Naive thymus-derived CD8-positive, alpha-beta T cell (primary cell): ENCODE results near the gene ACTL8. TPM values are rescaled to one million over a fixed set of nuclear protein-coding genes. Genes with fewer than 3 reads are reported as not detected.

Experiments used
- ATAC-seq, 2 donors: fragments of 150-1000 bp; cut with Tn5 transposase in 1 of 2; sonication (Bioruptor Pico), chemical (Tn5 transposase) in 1 of 2; 1 replicate in 1 of 2; 2 replicates in 1 of 2; pipeline ENCODE4 v1.10.0; 2021; ENCODE audit warnings: mild to moderate bottlenecking in 2 of 2, moderate library complexity in 2 of 2
- POLR2A ChIA-PET: fragments of 350-600 bp; sonication (Branson Sonifier 250); formaldehyde crosslinking; loops from one replicate; lab custom pipeline; 2021; ENCODE audit warnings: antibody characterized with exemption; lab: Charles Lee
- DNase-seq, 10 donors: peaks; one replicate each; pipeline versions ENCODE4 v3.0.0 to v3.0.0-alpha.2; 2020 to 2022
- H3K27ac Mint-ChIP-seq, 10 donors: one replicate each; pipeline ENCODE4 v1.8.0; 2020 to 2022; ENCODE audit warnings: mild to moderate bottlenecking in 10 of 10, mixed read lengths in 10 of 10, moderate library complexity in 4 of 10, inconsistent platforms in 1 of 10
- H3K27me3 Mint-ChIP-seq, 5 donors: one replicate each; pipeline ENCODE4 v1.8.0; 2021 to 2022; ENCODE audit warnings: mixed read lengths in 5 of 5
- H3K36me3 Mint-ChIP-seq, 3 donors: one replicate each; pipeline ENCODE4 v1.8.0; 2020 to 2022; ENCODE audit warnings: mixed read lengths in 3 of 3, mild to moderate bottlenecking in 2 of 3, inconsistent platforms in 1 of 3
- H3K4me1 Mint-ChIP-seq, 4 donors: one replicate each; pipeline ENCODE4 v1.8.0; 2021 to 2022; ENCODE audit warnings: mixed read lengths in 4 of 4
- H3K4me3 Mint-ChIP-seq, 10 donors: one replicate each; pipeline ENCODE4 v1.8.0; 2020 to 2022; ENCODE audit warnings: mild to moderate bottlenecking in 10 of 10, mixed read lengths in 10 of 10, moderate library complexity in 6 of 10, inconsistent platforms in 1 of 10
- H3K9me3 Mint-ChIP-seq, 9 donors: one replicate each; pipeline ENCODE4 v1.8.0; 2020 to 2022; ENCODE audit warnings: mixed read lengths in 9 of 9, mild to moderate bottlenecking in 3 of 9, inconsistent platforms in 1 of 9, moderate library complexity in 1 of 9
- polyA plus RNA-seq, 3 donors: library from polyadenylated mRNA; unstranded; fragments of 300-500 nt; fragmentation: Illumina TruSeq; gene quantifications; one replicate each; pipeline ENCODE4 v1.2.3, GENCODE V29; 2021
- total RNA-seq, 8 experiments: library from RNA in 2 of 8; stranded (reverse) in 2 of 8; gene quantifications; one replicate each; pipeline ENCODE4 v1.2.3 and lab custom pipeline; 2021 to 2026

Gene ACTL8
- total and polyA plus RNA-seq, 5 experiments from 2014 or later: not detected

DNA sequence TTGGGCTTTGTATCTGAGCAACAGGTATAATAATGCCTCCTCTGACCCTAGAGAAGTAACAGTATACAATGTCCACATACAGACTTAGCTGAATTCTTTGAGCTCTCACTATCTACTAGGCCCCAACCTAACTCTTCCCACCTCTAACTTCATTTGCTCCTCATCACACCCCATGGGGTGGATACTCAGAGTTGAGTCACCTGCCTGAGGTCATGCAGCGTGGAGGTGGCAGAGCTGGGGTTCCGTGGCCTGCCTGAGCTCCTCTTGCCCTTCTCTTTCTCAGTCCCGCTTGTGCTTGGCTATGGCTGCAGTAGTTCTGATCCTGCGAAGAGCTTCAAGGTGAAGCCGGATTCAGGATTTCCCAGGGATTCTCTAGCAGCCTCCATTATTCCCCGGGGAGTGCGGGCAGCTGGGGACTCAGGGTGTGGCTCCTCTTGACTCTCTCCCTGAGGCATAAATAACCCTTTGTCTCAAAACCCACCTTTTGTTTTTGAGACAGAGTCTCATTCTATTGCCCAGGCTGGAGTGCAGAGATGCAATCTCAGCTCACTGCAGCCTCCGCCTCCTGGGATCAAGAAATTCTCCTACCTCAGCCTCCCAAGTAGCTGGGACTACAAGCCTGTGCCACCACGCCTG, 29.9 kb upstream of the ACTL8 start:
- POLR2A ChIA-PET: no interaction called here
- no peak for DNase-seq
- no peaks in the 10 kb centered on the region for H3K36me3 Mint-ChIP-seq
- H3K27ac Mint-ChIP-seq: no peak overlapping the region
- H3K27me3 Mint-ChIP-seq: peaks cover 0 to 13% (median 2%) of the 10 kb centered on the region in 5 donors
- no peak overlapping the region for H3K4me3 Mint-ChIP-seq
- ATAC-seq: no peak
- H3K4me1 Mint-ChIP-seq: no peaks in the 10 kb centered on the region
- H3K9me3 Mint-ChIP-seq: peaks cover 0 to 9% (median 0%) of the 10 kb centered on the region in 9 donors

DNA sequence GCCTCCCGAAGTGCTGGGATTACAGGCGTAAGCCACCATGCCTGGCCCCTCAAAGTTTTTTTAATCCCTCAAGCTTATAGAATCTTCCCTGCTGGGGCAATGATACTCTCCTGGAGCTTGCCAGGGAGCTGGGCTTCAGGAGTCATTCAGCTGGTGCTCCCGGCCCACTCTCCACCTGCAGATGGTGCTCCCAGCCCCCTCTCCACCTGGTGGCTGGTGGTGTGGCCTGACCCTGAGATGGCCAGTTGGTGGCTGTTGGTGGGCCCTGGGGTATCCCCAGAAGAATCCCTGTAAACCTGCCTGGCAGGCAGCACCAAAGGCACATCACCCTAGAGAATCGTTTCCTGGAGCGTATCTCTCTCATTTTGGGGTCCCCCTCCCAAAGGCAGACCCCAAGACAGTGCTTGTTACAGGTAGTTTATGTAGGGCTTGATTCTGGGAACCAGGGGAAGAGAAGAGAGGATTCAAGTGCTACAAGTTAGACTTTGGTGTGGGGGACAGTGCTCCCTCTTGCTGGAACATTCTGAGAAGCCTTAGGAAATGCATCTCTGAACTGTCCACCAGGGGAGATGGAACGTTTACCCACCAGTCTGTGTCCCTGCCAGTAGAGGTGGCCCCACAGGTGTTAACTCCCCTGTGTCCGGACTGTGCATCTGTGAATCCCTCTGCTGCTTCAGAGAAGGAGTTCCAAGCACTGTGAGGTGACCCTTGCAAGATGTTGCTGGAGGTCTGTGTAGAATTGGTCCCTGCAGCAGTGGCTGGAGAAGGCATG, 29.1 kb upstream of the ACTL8 start:
- DNase-seq (no peak), ATAC-seq (no peak)
- Mint-ChIP-seq H3K9me3 (peaks cover 0 to 9% (median 0%) of the 10 kb centered on the region in 9 donors), H3K4me1 (no peaks in the 10 kb centered on the region), H3K27ac (no peak overlapping the region), H3K4me3 (no peak overlapping the region), H3K27me3 (peaks cover 0 to 13% (median 0%) of the 10 kb centered on the region in 5 donors), H3K36me3 (no peaks in the 10 kb centered on the region)
- POLR2A ChIA-PET: no interaction called here

DNA sequence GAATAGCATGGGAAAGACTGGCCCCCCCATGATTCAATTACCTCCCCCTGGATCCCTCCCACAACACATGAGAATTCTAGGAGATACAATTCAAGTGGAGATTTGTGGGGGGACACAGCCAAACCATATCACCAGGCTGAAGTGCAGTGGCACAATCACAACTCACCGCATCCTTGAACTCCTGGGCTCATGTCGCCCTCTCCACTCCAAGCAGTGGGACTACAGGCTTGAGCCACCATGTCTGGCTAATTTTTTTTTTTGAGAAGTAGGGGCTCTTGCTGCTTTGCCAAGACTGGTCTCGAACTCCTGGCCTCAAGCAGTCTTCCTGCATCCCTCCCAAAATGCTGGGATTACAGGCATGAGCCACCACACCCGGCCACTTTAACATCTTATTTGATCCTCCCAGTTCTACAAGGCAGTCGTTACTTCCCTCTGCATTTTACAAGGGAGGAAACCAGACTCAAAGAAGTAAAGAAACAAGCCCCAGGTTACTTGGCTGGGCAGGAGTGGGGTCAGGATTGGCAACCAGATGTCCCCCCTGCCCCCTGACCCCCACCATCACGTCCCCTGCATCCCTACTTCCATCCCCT, 26.9 kb upstream of the ACTL8 start:
- Mint-ChIP-seq H3K27ac (no peak overlapping the region), H3K4me3 (no peak overlapping the region)

DNA sequence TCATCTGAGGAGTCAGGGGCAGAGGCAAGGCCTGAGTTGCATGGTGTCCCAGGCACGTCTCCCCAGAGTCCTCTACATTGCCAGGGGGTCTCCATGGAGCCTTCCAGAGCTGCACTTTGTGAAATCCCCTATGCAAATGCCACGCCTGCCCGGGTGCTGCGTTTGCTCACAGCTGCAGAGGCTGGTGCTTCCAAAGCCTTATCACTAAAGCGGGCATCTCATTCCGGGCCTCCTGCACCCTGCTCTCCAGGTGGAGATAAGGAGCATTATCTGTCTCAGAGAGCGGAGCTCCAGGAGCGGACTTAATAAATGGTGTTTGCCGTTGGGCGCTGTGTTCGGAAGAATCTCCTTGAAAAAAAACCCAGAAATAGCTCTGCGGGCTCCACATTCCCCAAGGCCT, 25.9 kb upstream of the ACTL8 start:
- no peaks in the 10 kb centered on the region for H3K36me3 Mint-ChIP-seq
- H3K27ac Mint-ChIP-seq: no peak overlapping the region
- POLR2A ChIA-PET: no interaction called here
- H3K4me3 Mint-ChIP-seq: no peak overlapping the region
- peaks cover 0 to 9% (median 0%) of the 10 kb centered on the region in 9 donors for H3K9me3 Mint-ChIP-seq
- DNase-seq (no peak), ATAC-seq (no peak)
- no peaks in the 10 kb centered on the region for H3K4me1 Mint-ChIP-seq
- peaks cover 0 to 9% (median 0%) of the 10 kb centered on the region in 5 donors for H3K27me3 Mint-ChIP-seq

More for the DNA sequence above, 26.9 kb upstream of the ACTL8 start:
- H3K4me1 Mint-ChIP-seq: no peaks in the 10 kb centered on the region
- H3K36me3 Mint-ChIP-seq: no peaks in the 10 kb centered on the region
- peaks cover 0 to 9% (median 0%) of the 10 kb centered on the region in 9 donors for H3K9me3 Mint-ChIP-seq
- ATAC-seq (no peak), DNase-seq (no peak)
- POLR2A ChIA-PET: no interaction called here
- peaks cover 0 to 9% (median 0%) of the 10 kb centered on the region in 5 donors for H3K27me3 Mint-ChIP-seq

DNA sequence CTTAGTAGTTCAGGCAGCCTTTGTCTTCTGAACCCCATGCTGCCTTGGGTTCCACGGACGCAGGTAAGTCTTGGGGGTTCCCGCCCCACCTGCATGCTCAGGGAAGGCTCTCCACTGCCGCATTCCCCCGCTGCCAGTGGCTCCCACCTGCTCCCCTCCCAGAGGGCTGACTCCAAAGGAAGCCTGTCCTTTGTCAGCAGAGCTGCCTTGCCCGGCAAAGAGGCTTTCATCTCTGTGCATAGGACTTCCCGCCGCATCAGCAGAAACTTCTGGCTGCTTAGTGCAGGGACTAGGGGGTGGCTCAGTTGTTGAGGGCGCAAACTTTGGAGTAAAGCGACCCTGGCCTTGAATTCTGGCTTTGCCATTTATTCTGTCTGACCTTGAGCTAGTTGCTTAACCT, 25.2 kb upstream of the ACTL8 start:
- peaks cover 0 to 9% (median 0%) of the 10 kb centered on the region in 9 donors for H3K9me3 Mint-ChIP-seq
- H3K27me3 Mint-ChIP-seq: peaks cover 0 to 9% (median 0%) of the 10 kb centered on the region in 5 donors
- ATAC-seq (no peak), DNase-seq (no peak)
- no peak overlapping the region for H3K27ac Mint-ChIP-seq
- no peaks in the 10 kb centered on the region for H3K36me3 Mint-ChIP-seq
- H3K4me1 Mint-ChIP-seq: no peaks in the 10 kb centered on the region
- H3K4me3 Mint-ChIP-seq: no peak overlapping the region
- POLR2A ChIA-PET: no interaction called here

DNA sequence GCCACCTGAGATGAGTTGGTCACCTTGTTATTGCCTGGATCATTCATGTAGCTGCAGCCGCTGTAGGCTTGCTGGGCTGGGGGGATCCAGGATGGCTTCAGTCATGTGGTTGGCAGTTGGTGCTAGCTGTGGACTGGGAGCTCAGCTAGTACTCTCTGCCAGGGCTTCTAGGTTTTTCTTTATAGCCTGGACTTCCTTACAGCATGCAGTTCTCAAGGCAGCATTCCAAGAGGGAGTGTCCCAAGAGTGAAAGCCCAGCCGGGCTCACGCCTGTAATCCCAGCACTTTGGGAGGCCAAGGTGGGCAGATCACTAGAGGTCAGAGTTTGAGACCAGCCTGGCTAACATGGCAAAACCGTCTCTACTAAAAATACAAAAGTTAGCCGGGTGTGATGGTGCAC, 23.7 kb upstream of the ACTL8 start:
- no peaks in the 10 kb centered on the region for H3K36me3 Mint-ChIP-seq
- H3K4me3 Mint-ChIP-seq: no peak overlapping the region
- H3K4me1 Mint-ChIP-seq: no peaks in the 10 kb centered on the region
- POLR2A ChIA-PET: no interaction called here
- peaks cover 0 to 14% (median 0%) of the 10 kb centered on the region in 5 donors for H3K27me3 Mint-ChIP-seq
- no peak for ATAC-seq
- peaks cover 0 to 9% (median 0%) of the 10 kb centered on the region in 9 donors for H3K9me3 Mint-ChIP-seq
- DNase-seq: no peak
- H3K27ac Mint-ChIP-seq: peak overlapping the region in 1 of 10 donors; percentile 18

DNA sequence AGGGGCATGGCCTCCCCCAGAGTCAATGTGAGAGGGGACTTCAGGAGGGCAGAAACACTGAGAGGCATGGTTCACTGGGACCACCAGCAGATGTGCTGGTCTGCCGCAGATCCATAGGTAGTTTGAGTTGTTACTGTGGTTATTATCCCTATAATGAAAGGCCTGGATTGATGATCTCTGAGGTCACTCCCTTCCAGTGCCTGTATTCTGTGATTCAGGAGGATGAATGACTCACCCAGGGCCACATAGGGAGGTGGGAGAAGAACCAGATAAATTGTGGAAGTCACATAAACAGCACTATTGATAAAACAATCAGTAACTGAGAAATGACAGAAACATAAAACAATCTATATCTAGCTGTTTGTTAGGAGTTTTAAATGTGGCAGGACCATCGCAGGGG, 22.7 kb upstream of the ACTL8 start:
- H3K4me3 Mint-ChIP-seq: no peak overlapping the region
- peaks cover 0 to 14% (median 0%) of the 10 kb centered on the region in 5 donors for H3K27me3 Mint-ChIP-seq

DNA sequence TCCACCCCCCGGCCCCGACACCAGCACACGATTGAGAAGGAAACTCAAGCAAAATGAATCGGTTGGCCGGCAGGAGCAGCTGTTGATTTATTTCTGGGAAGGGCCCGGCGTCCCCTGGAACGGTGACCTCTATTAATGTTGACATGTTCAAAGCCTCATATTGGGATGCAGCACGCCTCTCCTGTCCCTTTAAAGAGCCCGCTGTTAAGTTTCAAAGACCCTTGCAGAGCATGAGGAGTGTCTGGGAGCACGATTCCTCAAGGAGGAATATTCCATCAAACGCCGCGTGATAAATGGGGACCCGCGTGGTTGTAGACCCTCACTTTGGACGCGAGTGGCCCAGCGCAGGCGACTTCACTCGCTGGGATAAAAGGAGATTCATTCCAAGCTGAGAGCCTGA, 21.5 kb upstream of the ACTL8 start:
- ATAC-seq (no peak), DNase-seq (no peak)
- POLR2A ChIA-PET: no interaction called here
- peaks cover 0 to 4% (median 0%) of the 10 kb centered on the region in 9 donors for H3K9me3 Mint-ChIP-seq
- no peak overlapping the region for H3K4me3 Mint-ChIP-seq
- peaks cover 0 to 14% (median 1%) of the 10 kb centered on the region in 5 donors for H3K27me3 Mint-ChIP-seq
- no peaks in the 10 kb centered on the region for H3K36me3 Mint-ChIP-seq
- no peaks in the 10 kb centered on the region for H3K4me1 Mint-ChIP-seq
- H3K27ac Mint-ChIP-seq: no peak overlapping the region

More for the DNA sequence above, 22.7 kb upstream of the ACTL8 start:
- Mint-ChIP-seq H3K27ac (no peak overlapping the region), H3K9me3 (peaks cover 0 to 9% (median 0%) of the 10 kb centered on the region in 9 donors), H3K36me3 (no peaks in the 10 kb centered on the region), H3K4me1 (no peaks in the 10 kb centered on the region)
- DNase-seq: no peak
- POLR2A ChIA-PET: no interaction called here
- no peak for ATAC-seq

DNA sequence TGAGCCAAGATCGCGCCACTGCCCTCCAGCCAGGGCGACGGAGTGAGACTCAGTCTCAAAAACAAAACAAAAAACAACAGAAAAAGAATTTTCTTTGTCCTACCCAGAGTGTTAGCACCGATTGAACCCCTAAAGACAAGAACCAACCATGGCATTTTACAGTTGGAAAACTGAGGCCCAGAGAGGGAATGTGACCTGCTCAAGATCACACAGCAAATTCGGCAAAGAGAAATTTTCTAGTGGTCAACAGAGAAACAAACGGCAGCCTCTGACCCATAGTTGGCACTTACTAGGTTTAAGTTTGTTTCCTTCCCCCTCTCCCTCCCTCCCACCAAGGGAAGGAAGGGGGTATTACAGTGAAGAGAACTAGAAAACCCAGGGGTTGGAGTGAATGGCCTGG, 20.5 kb upstream of the ACTL8 start:
- Mint-ChIP-seq H3K4me3 (no peak overlapping the region), H3K9me3 (peaks cover 0 to 3% (median 0%) of the 10 kb centered on the region in 9 donors), H3K27me3 (peaks cover 0 to 8% (median 0%) of the 10 kb centered on the region in 5 donors), H3K36me3 (no peaks in the 10 kb centered on the region), H3K4me1 (no peaks in the 10 kb centered on the region), H3K27ac (no peak overlapping the region)
- no peak for DNase-seq
- ATAC-seq: no peak
- POLR2A ChIA-PET: no interaction called here

DNA sequence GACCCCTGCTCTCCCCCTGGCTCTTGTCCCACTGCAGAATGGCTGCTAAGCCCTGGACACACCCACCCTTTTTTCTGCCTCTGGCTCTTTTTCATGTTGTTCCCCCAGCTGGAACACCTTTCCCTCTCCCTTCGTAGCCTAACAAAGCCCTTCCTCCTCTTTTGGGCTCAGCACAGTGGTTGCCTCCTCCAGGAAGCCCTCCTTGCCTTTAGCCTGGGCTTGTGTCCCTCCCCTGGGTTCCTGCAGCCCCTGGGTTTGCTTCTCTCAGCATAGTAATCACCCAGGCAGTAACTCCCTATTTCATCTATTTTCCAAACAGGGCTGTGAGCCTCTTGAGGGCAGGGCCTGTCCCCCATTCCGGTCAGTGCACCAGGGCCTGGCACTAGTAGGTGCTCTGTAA, 19.8 kb upstream of the ACTL8 start:
- H3K9me3 Mint-ChIP-seq: peaks cover 0 to 2% (median 0%) of the 10 kb centered on the region in 9 donors
- H3K4me3 Mint-ChIP-seq: no peak overlapping the region
- ATAC-seq (no peak), DNase-seq (no peak)
- H3K4me1 Mint-ChIP-seq: no peaks in the 10 kb centered on the region
- H3K27me3 Mint-ChIP-seq: peaks cover 0 to 12% (median 2%) of the 10 kb centered on the region in 5 donors
- no peaks in the 10 kb centered on the region for H3K36me3 Mint-ChIP-seq
- POLR2A ChIA-PET: no interaction called here
- H3K27ac Mint-ChIP-seq: no peak overlapping the region

DNA sequence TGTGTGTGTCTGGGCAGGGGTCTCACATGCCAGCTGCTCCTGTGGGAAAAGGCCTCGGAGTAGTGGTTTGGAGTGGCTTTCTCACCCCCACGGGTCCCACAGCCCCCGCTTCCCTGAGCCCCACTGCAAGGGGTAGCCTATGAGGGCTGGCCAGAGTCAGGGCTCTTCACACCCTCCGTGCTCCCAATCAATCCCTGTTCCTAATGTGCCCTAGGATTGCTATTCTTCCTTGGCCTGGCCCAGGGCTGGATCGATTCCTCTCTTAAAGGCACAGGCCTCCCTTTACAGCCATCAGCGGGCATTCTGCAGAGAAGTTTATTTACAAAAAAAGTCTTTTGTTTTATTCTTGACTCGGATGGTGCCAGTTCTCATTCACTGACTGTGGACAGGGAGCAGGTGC, 19.3 kb upstream of the ACTL8 start:
- Mint-ChIP-seq H3K36me3 (no peaks in the 10 kb centered on the region), H3K27me3 (peaks cover 0 to 16% (median 5%) of the 10 kb centered on the region in 5 donors), H3K27ac (no peak overlapping the region), H3K4me1 (no peaks in the 10 kb centered on the region), H3K4me3 (no peak overlapping the region), H3K9me3 (no peaks in the 10 kb centered on the region)
- ATAC-seq: no peak
- POLR2A ChIA-PET: no interaction called here
- no peak for DNase-seq

DNA sequence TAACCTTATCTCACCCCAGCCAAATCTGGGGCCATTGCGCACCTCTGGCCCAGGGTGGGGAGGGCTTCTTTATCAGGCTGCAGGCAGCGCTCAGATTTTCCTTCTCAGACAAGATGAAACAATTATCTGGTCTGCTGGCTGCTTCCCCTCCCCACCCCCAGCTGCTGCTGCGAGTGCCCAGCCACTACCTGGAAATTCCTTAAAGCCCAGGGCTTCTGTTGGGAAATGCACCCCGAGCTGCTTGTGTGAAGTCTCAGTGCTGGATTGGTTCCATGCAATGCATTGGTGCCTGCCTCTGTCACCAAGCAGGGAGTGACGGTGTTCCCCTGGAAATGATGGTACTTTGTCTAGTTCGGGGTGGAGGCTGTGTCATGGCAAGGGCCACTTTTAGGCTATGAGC, 18.5 kb upstream of the ACTL8 start:
- Mint-ChIP-seq H3K9me3 (no peaks in the 10 kb centered on the region), H3K4me3 (no peak overlapping the region), H3K4me1 (no peaks in the 10 kb centered on the region), H3K36me3 (no peaks in the 10 kb centered on the region), H3K27ac (no peak overlapping the region), H3K27me3 (peaks cover 0 to 23% (median 7%) of the 10 kb centered on the region in 5 donors)
- POLR2A ChIA-PET: no interaction called here
- DNase-seq: no peak
- ATAC-seq: no peak

DNA sequence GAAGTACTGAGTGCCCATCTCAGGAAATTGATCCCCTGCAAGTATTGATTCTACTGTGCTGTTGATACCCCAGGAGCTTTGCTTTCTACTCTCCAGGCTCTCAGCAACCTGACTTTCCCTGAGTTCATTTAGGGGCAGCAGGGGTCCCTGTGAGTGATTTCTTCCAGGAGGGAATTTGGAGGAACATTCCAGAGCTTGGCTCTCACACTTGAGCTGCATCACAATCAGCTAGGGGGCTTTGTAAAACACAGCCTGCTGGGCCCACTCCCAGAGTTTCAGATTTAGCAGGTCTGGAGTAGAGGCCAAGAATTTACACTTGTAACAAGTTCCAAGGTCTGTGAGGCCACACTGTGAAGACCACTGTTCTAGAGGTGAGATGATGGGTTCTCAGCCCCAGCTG, 16.1 kb upstream of the ACTL8 start:
- Mint-ChIP-seq H3K27me3 (peaks cover 4 to 23% (median 11%) of the 10 kb centered on the region in 5 donors), H3K4me3 (no peak overlapping the region), H3K4me1 (no peaks in the 10 kb centered on the region), H3K27ac (no peak overlapping the region), H3K9me3 (no peaks in the 10 kb centered on the region), H3K36me3 (no peaks in the 10 kb centered on the region)
- no peak for DNase-seq
- ATAC-seq: no peak
- POLR2A ChIA-PET: no interaction called here
